ENCODE data around the gene DENND2C. TPM values are rescaled to one million over a fixed set of nuclear protein-coding genes. Genes with fewer than 3 reads are reported as not detected.

DENND2C gene
- total RNA-seq, 4 donors from 2014 or later: 0.80 to 2.5 (median 1.4) TPM

DNA sequence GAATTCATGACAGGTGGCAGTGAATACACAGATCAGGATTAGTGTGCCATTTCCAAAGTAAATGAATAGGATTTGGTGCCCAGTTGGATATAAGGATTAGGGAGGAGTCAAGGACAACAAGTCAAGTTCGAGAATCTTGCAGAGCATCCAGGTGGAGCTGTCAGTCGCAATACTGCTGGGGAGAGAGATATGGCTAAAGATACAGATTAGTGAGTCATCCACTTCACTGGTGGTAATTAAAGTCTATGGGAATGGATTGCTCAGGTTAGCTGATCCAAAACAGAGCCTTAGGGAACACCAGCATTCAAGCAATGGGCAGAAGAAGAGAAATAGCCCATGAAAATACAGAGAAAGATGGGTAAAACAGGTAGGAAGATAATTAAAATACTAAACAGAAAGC lies 115.3 kb downstream of the DENND2C start:
- 74 to 83% methylated on average over 2 of the region's 2 CpGs for WGBS, 2 donors (ENCODE audit: low coverage in 1 of 2)
- in situ Hi-C loops (cut with MboI; ENCODE audit: low pct_ligation_motif_present in 1 of 4, low pct_unique_long_range_greater_than_20kb in 1 of 4, low sequenced_read_pairs in 3 of 4) (no loop called here), intact Hi-C loops (cut with DNase I; ENCODE audit: low total_unique reads) (no loop called here)
- H3K4me3 ChIP-seq: no peak overlapping the region
- no peaks in the 10 kb centered on the region for H3K36me3 ChIP-seq
- DNase-seq: no peak
- no peak for TF ChIP-seq POLR2AphosphoS5 (IDR thresholded peaks at IDR 0.05)
- no peak for TF ChIP-seq POLR2A (IDR thresholded peaks at IDR 0.05)
- TF ChIP-seq, protein P1, sequence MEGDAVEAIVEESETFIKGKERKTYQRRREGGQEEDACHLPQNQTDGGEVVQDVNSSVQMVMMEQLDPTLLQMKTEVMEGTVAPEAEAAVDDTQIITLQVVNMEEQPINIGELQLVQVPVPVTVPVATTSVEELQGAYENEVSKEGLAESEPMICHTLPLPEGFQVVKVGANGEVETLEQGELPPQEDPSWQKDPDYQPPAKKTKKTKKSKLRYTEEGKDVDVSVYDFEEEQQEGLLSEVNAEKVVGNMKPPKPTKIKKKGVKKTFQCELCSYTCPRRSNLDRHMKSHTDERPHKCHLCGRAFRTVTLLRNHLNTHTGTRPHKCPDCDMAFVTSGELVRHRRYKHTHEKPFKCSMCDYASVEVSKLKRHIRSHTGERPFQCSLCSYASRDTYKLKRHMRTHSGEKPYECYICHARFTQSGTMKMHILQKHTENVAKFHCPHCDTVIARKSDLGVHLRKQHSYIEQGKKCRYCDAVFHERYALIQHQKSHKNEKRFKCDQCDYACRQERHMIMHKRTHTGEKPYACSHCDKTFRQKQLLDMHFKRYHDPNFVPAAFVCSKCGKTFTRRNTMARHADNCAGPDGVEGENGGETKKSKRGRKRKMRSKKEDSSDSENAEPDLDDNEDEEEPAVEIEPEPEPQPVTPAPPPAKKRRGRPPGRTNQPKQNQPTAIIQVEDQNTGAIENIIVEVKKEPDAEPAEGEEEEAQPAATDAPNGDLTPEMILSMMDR (IDR thresholded peaks at IDR 0.05): no peak
- no peak for TF ChIP-seq EP300 (IDR thresholded peaks at IDR 0.05; ENCODE audit: low read depth)
- no peaks in the 10 kb centered on the region for H3K9me3 ChIP-seq
- H3K4me1 ChIP-seq: no peaks in the 10 kb centered on the region
- no peak overlapping the region for H3K27ac ChIP-seq
- H3K27me3 ChIP-seq: no peaks in the 10 kb centered on the region

DNA sequence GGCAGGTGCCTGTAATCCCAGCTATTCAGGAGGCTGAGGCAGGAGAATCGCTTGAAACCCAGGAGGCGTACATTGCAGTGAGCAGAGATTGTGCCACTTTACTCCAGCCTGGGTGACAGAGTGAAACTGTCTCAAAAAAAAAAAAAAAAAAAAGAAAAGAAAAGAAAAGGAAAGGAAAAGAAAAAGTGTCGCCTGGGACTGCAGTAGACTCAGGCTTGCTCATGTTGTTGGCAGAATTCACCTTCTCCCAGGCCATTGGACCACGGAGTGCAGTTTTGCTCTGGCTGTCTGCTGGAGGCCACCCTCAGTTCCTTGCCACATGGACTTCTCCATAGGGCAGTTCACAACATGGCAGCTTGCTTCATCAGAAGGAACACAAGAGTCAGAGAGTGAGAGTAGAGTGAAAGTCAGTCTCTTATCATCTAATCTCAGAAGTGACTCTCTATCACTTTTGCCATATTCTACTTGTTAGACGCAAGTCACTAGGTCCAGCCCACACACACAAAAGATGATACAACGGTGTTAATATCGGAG lies 117.7 kb downstream of the DENND2C start:
- Histone ChIP-seq H3K4me1 (no peaks in the 10 kb centered on the region), H3K27me3 (no peaks in the 10 kb centered on the region), H3K9me3 (no peaks in the 10 kb centered on the region), H3K27ac (no peak overlapping the region), H3K36me3 (no peaks in the 10 kb centered on the region), H3K4me3 (no peak overlapping the region)
- DNase-seq: no peak
- in situ Hi-C loops (cut with MboI; ENCODE audit: low pct_ligation_motif_present in 1 of 4, low pct_unique_long_range_greater_than_20kb in 1 of 4, low sequenced_read_pairs in 3 of 4) (no loop called here), intact Hi-C loops (cut with DNase I; ENCODE audit: low total_unique reads) (no loop called here)
- WGBS, 2 donors (ENCODE audit: low coverage in 1 of 2): 91 to 96% methylated on average over 5 to 7 of the region's 7 CpGs
- no peak for TF ChIP-seq POLR2AphosphoS5 (IDR thresholded peaks at IDR 0.05)
- no peak for TF ChIP-seq POLR2A (IDR thresholded peaks at IDR 0.05)
- TF ChIP-seq, protein P1 (IDR thresholded peaks at IDR 0.05): no peak
- TF ChIP-seq EP300 (IDR thresholded peaks at IDR 0.05; ENCODE audit: low read depth): no peak

DNA sequence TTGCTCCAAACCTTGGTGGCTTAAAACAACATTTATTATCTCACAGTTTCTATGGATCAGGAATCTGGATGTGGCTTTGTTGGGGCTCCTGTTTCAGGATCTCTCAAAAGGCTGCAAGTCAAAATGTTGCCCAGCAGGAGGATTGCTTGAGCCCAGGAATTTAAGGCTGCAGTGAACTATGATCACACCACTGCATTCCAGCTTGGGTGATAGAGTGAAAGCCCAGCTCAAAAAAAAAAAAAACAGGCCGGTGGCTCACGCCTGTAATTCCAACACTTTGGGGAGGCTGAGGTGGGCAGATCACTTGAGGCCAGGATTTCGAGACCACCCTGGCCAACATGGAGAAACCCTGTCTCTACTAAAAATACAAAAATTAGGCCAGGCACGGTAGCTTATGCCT lies 118.4 kb downstream of the DENND2C start:
- intact Hi-C loops (cut with DNase I; ENCODE audit: low total_unique reads): no loop called here
- Histone ChIP-seq H3K27ac (no peak overlapping the region), H3K36me3 (no peaks in the 10 kb centered on the region), H3K4me1 (no peaks in the 10 kb centered on the region), H3K27me3 (no peaks in the 10 kb centered on the region), H3K4me3 (no peak overlapping the region), H3K9me3 (no peaks in the 10 kb centered on the region)
- in situ Hi-C loops (cut with MboI; ENCODE audit: low pct_ligation_motif_present in 1 of 4, low pct_unique_long_range_greater_than_20kb in 1 of 4, low sequenced_read_pairs in 3 of 4): no loop called here
- TF ChIP-seq EP300 (IDR thresholded peaks at IDR 0.05; ENCODE audit: low read depth): no peak
- TF ChIP-seq, protein P1 (IDR thresholded peaks at IDR 0.05): no peak
- TF ChIP-seq POLR2AphosphoS5 (IDR thresholded peaks at IDR 0.05): no peak
- TF ChIP-seq POLR2A (IDR thresholded peaks at IDR 0.05): no peak
- DNase-seq: no peak
- WGBS, 2 donors (ENCODE audit: low coverage in 1 of 2): 84 to 95% methylated on average over 3 to 4 of the region's 4 CpGs

DNA sequence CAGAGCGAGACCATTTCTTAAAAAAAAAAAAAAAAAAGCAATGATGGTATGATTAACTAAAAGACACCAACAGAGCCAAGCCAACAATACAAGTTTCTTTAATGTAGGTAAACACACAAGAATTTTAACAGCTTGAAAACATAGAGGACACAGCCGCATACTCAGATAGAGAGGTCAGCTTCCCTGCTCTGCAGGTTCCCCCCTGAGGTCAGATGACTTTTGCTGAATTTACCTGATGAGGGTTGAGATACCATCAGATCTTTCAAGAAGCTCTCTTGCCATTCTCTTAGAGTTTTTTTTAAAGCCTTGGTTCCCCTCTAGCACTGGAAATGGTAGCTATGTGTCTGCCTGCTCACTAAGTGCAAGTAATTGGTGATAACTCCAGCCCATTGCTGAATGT lies 119.5 kb downstream of the DENND2C start:
- H3K4me3 ChIP-seq: no peak overlapping the region
- 94 to 100% methylated on average over 2 of the region's 2 CpGs for whole genome bisulfite sequencing, 2 donors (ENCODE audit: low coverage in 1 of 2)
- H3K4me1 ChIP-seq: no peaks in the 10 kb centered on the region
- H3K36me3 ChIP-seq: no peaks in the 10 kb centered on the region
- no peaks in the 10 kb centered on the region for H3K9me3 ChIP-seq
- TF ChIP-seq POLR2A (IDR thresholded peaks at IDR 0.05): no peak
- no peak for TF ChIP-seq POLR2AphosphoS5 (IDR thresholded peaks at IDR 0.05)
- TF ChIP-seq EP300 (IDR thresholded peaks at IDR 0.05; ENCODE audit: low read depth): no peak
- TF ChIP-seq, protein P1 (IDR thresholded peaks at IDR 0.05): no peak
- DNase-seq: no peak
- H3K27ac ChIP-seq: no peak overlapping the region
- intact Hi-C loops (cut with DNase I; ENCODE audit: low total_unique reads) (no loop called here), in situ Hi-C loops (cut with MboI; ENCODE audit: low pct_ligation_motif_present in 1 of 4, low pct_unique_long_range_greater_than_20kb in 1 of 4, low sequenced_read_pairs in 3 of 4) (no loop called here)
- no peaks in the 10 kb centered on the region for H3K27me3 ChIP-seq
